ENCODE measurements around the gene POFUT2. TPM values are rescaled to one million over a fixed set of nuclear protein-coding genes. Genes with fewer than 3 reads are reported as not detected.

POFUT2 gene
- total and polyA plus RNA-seq, 12 donors: 12.7 to 20.6 (median 16.9) TPM

DNA sequence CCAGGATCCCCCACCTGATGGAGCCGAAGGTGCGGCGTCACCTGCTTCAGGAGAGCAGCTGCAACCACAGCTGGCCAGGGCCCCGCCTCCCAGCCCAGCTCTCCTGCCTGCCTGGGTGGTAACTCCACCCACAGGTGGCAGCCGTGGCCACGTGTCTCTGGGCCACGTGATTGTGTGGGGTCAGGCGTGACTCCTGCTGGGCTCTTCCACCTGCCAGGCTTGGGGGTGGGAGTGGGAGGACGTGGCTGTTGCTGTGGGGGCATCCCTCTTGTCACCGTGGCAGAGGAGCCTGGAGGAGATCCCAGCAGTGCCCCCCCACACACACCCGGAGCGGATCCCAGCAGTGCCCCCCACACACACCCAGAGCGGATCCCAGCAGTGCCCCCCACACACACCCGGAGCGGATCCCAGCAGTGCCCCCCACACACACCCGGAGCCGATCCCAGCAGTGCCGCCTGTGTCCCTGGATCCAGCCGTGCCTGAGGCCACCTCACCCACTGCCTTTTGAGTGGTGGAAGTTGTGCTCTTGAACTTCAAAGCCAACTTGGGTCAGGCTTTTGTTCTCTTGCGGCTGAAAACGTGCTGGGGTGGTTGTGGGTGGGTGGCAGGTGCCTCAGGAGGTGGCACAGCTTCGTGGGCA, 32.2 kb downstream of the POFUT2 start:
- WGBS, 2 donors: 87% methylated on average over 22 of the region's 22 CpGs
- DNase-seq: no peak

DNA sequence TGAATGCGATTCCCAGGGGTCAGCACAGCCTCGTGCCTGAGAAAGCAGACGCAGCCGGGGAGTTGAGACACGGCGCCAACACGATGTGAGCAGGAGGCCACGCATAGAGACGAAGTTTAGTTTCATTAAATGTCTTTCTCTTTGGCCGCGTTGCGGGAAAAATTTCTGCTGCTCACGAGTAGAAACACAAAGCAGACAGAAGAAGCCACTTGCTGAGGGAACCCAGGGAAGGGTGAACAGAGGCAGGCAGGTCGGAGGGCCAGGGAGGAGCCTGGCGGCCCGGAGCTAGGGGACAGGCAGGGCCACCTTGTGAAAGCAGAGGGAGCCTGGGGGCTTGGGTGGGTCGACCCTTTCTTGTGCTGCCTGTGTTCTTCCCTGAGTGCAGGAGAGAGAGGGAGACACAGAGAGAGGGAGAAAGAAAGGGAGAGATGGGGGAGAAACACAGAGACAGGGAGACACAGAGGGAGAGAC, 33.2 kb downstream of the POFUT2 start:
- Histone ChIP-seq H3K4me1 (peaks cover 0 to 13% (median 7%) of the 10 kb centered on the region in 9 donors), H3K27me3 (peaks cover 0 to 44% (median 30%) of the 10 kb centered on the region in 7 donors), H3K9me3 (peaks cover 0 to 3% (median 0%) of the 10 kb centered on the region in 11 donors), H3K36me3 (no peaks in the 10 kb centered on the region), H3K27ac (no peak overlapping the region), H3K4me3 (no peak overlapping the region)
- WGBS, 2 donors: 86 to 88% methylated on average over 17 of the region's 17 CpGs
- ATAC-seq (no peak), DNase-seq (no peak)
- TF ChIP-seq, protein P1, sequence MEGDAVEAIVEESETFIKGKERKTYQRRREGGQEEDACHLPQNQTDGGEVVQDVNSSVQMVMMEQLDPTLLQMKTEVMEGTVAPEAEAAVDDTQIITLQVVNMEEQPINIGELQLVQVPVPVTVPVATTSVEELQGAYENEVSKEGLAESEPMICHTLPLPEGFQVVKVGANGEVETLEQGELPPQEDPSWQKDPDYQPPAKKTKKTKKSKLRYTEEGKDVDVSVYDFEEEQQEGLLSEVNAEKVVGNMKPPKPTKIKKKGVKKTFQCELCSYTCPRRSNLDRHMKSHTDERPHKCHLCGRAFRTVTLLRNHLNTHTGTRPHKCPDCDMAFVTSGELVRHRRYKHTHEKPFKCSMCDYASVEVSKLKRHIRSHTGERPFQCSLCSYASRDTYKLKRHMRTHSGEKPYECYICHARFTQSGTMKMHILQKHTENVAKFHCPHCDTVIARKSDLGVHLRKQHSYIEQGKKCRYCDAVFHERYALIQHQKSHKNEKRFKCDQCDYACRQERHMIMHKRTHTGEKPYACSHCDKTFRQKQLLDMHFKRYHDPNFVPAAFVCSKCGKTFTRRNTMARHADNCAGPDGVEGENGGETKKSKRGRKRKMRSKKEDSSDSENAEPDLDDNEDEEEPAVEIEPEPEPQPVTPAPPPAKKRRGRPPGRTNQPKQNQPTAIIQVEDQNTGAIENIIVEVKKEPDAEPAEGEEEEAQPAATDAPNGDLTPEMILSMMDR (IDR thresholded peaks at IDR 0.05): no peak
- intact Hi-C loops (cut with DNase I): no loop called here

More for the DNA sequence above, 32.2 kb downstream of the POFUT2 start:
- H3K4me3 ChIP-seq: no peak overlapping the region
- H3K9me3 ChIP-seq: peaks cover 0 to 3% (median 0%) of the 10 kb centered on the region in 11 donors
- TF ChIP-seq, protein P1 (IDR thresholded peaks at IDR 0.05): no peak
- intact Hi-C loops (cut with DNase I): loop anchor here in 1 of 10 donors (5.0 kb wide), 1 partner anchor 443 kb away; no protein-coding TSS in a partner anchor
- no peak for ATAC-seq
- H3K4me1 ChIP-seq: peaks cover 0 to 14% (median 7%) of the 10 kb centered on the region in 9 donors
- H3K36me3 ChIP-seq: no peaks in the 10 kb centered on the region
- no peak overlapping the region for H3K27ac ChIP-seq
- peaks cover 0 to 44% (median 30%) of the 10 kb centered on the region in 7 donors for H3K27me3 ChIP-seq

DNA sequence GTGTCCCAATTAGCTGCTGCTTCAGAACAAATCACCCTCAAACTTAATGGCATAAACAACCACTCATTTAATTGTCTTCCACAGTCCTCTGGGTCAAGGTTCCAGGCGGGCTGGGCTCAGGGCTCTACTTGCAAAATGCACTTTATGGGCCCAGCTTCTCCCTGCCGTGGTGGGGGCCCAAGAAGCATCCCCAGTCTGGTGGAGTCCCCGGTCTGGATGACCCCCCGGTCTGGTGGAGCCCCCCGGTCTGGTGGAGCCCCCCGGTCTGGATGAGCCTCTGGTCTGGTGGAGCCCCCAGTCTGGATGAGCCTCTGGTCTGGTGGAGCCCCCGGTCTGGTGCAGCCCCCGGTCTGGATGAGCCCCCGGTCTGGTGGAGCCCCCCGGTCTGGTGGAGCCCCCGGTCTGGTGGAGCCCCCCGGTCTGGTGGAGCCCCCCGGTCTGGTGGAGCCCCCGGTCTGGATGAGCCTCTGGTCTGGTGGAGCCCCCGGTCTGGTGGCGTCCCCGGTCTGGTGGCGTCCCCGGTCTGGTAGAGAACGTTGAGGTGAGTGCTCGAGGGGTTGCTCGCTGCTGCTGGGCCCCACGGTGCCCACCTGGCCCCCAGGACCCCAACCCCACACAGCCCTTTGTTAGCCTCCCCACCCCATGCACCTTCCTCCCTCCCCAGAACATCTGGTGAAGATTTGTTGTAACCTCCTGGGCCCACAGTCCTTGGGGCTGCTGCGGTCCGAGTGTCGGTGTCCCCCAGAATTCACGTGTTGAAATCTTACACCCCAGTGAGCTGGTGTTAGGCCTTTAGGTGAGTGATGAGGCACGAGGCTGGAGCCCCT, 33.8 kb downstream of the POFUT2 start:
- Histone ChIP-seq H3K27ac (no peak overlapping the region), H3K4me3 (no peak overlapping the region), H3K27me3 (peaks cover 0 to 44% (median 32%) of the 10 kb centered on the region in 7 donors), H3K36me3 (no peaks in the 10 kb centered on the region), H3K4me1 (peaks cover 0 to 14% (median 10%) of the 10 kb centered on the region in 9 donors), H3K9me3 (peaks cover 0 to 3% (median 0%) of the 10 kb centered on the region in 11 donors)
- intact Hi-C loops (cut with DNase I): no loop called here
- WGBS, 2 donors: 91 to 92% methylated on average over 22 to 28 of the region's 28 CpGs
- DNase-seq: no peak
- no peak for ATAC-seq
- TF ChIP-seq, protein P1 (IDR thresholded peaks at IDR 0.05): no peak

DNA sequence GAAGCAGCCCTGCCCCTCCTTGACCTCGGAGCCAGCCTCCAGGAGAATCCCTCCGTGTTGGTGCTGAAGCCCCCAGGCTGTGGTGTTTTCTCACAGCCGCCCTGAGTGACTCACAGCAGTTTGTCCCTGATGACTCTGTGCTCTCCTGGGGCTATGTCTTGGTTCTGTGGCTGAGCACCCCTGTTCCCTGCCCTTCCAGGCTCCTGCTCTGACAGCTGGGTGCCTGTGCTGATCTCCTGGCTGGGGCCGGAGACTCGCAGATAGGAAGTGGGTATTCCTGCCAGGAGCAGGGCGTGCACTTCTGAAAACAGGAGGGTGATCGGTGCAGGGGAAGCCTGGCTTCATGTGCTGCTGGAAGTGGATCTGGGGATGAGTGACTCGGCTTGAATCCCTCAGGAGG, 34.5 kb downstream of the POFUT2 start:
- 35 to 38% methylated on average over 8 of the region's 8 CpGs for WGBS, 2 donors
- ATAC-seq: peak in 2 of 8 donors; percentile 24 to 47
- H3K4me3 ChIP-seq: no peak overlapping the region
- intact Hi-C loops (cut with DNase I): no loop called here
- no peak for DNase-seq
- peaks cover 0 to 3% (median 0%) of the 10 kb centered on the region in 11 donors for H3K9me3 ChIP-seq
- H3K4me1 ChIP-seq: peaks cover 0 to 19% (median 15%) of the 10 kb centered on the region in 9 donors
- peaks cover 0 to 45% (median 34%) of the 10 kb centered on the region in 7 donors for H3K27me3 ChIP-seq
- no peak overlapping the region for H3K27ac ChIP-seq
- H3K36me3 ChIP-seq: no peaks in the 10 kb centered on the region
- TF ChIP-seq, protein P1 (IDR thresholded peaks at IDR 0.05): no peak
